ENCODE data around the gene SPATA24. TPM values are rescaled to one million over a fixed set of nuclear protein-coding genes. Genes with fewer than 3 reads are reported as not detected.

SPATA24 gene
- polyA plus RNA-seq, 1 donor from 2014 or later: 6.7 TPM

DNA sequence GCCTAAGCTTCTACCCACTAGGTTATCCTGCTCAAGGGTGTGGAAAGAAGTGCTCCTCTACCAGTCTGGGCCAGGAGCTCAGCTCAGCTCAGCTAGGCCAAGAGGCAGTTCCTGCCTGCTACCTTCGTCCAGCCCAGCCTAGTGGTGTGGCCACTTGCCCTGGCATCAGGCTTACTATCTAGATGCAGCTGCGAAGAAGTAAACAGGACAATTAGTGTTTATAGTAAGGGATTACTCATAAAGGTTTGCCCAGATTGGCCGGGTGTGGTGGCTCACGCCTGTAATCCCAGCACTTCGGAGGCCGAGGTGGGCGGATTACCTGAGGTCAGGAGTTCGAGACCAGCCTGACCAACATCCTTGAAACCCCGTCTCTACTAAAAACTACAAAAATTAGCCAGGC lies 12.8 kb upstream of the SPATA24 start:
- Histone ChIP-seq H3K4me2 (ENCODE audit: low read length) (no peak overlapping the region), H3K9me3 (ENCODE audit: low read length) (no peaks in the 10 kb centered on the region), H3K9me2 (ENCODE audit: insufficient read depth, low read length) (no peaks in the 10 kb centered on the region), H3K27me3 (ENCODE audit: insufficient read depth, low read depth, low read length) (no peaks in the 10 kb centered on the region), H3K36me3 (ENCODE audit: insufficient read depth, low read length) (peaks cover 4% of the 10 kb centered on the region), H4K20me1 (ENCODE audit: insufficient read depth) (no peaks in the 10 kb centered on the region), H3K4me3 (ENCODE audit: low read length) (no peak overlapping the region), H2AFZ (ENCODE audit: low read depth, low read length) (no peak overlapping the region), H3K9ac (ENCODE audit: low read length) (no peak overlapping the region), H3F3A (ENCODE audit: insufficient read depth, low read length, poor library complexity, severe bottlenecking) (no peaks in the 10 kb centered on the region), H3K79me2 (replicated peaks; ENCODE audit: insufficient read depth, low read length) (no peaks in the 10 kb centered on the region), H3K27ac (ENCODE audit: low read length) (no peak overlapping the region)
- TF ChIP-seq MXI1 (conservative IDR thresholded peaks at IDR 0.05; ENCODE audit: poor library complexity, severe bottlenecking): no peak
- TF ChIP-seq EZH2 (IDR thresholded peaks at IDR 0.05; ENCODE audit: borderline replicate concordance, insufficient read depth, low read length, poor library complexity, severe bottlenecking): no peak
- no peak for TF ChIP-seq EP300 (conservative IDR thresholded peaks at IDR 0.05; ENCODE audit: poor library complexity, severe bottlenecking)
- no peak for TF ChIP-seq SMC3 (conservative IDR thresholded peaks at IDR 0.05; ENCODE audit: poor library complexity)
- TF ChIP-seq POLR2AphosphoS5 (IDR thresholded peaks at IDR 0.05): no peak
- TF ChIP-seq, protein P1, sequence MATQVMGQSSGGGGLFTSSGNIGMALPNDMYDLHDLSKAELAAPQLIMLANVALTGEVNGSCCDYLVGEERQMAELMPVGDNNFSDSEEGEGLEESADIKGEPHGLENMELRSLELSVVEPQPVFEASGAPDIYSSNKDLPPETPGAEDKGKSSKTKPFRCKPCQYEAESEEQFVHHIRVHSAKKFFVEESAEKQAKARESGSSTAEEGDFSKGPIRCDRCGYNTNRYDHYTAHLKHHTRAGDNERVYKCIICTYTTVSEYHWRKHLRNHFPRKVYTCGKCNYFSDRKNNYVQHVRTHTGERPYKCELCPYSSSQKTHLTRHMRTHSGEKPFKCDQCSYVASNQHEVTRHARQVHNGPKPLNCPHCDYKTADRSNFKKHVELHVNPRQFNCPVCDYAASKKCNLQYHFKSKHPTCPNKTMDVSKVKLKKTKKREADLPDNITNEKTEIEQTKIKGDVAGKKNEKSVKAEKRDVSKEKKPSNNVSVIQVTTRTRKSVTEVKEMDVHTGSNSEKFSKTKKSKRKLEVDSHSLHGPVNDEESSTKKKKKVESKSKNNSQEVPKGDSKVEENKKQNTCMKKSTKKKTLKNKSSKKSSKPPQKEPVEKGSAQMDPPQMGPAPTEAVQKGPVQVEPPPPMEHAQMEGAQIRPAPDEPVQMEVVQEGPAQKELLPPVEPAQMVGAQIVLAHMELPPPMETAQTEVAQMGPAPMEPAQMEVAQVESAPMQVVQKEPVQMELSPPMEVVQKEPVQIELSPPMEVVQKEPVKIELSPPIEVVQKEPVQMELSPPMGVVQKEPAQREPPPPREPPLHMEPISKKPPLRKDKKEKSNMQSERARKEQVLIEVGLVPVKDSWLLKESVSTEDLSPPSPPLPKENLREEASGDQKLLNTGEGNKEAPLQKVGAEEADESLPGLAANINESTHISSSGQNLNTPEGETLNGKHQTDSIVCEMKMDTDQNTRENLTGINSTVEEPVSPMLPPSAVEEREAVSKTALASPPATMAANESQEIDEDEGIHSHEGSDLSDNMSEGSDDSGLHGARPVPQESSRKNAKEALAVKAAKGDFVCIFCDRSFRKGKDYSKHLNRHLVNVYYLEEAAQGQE (IDR thresholded peaks at IDR 0.05; ENCODE audit: borderline replicate concordance): no peak
- TF ChIP-seq TAF1 (IDR thresholded peaks at IDR 0.05; ENCODE audit: low read depth): no peak
- no peak for TF ChIP-seq CTCF (IDR thresholded peaks at IDR 0.05; ENCODE audit: poor library complexity, severe bottlenecking)
- no peak for TF ChIP-seq RAD21 (conservative IDR thresholded peaks at IDR 0.05)

GRCh38 chr5:139415869-139416268 lies 12.0 kb upstream of the SPATA24 start:
- H3K27ac ChIP-seq (ENCODE audit: low read length): no peak overlapping the region
- no peaks in the 10 kb centered on the region for H3K79me2 ChIP-seq (replicated peaks; ENCODE audit: insufficient read depth, low read length)
- no peak overlapping the region for H3K9ac ChIP-seq (ENCODE audit: low read length)
- H4K20me1 ChIP-seq (ENCODE audit: insufficient read depth): no peaks in the 10 kb centered on the region
- peaks cover 4% of the 10 kb centered on the region for H3K36me3 ChIP-seq (ENCODE audit: insufficient read depth, low read length)
- H3K9me2 ChIP-seq (ENCODE audit: insufficient read depth, low read length): no peaks in the 10 kb centered on the region
- H3K9me3 ChIP-seq (ENCODE audit: low read length): no peaks in the 10 kb centered on the region
- H3F3A ChIP-seq (ENCODE audit: insufficient read depth, low read length, poor library complexity, severe bottlenecking): no peaks in the 10 kb centered on the region
- TF ChIP-seq POLR2AphosphoS5 (IDR thresholded peaks at IDR 0.05): no peak
- H2AFZ ChIP-seq (ENCODE audit: low read depth, low read length): no peak overlapping the region
- no peaks in the 10 kb centered on the region for H3K27me3 ChIP-seq (ENCODE audit: insufficient read depth, low read depth, low read length)
- no peak overlapping the region for H3K4me2 ChIP-seq (ENCODE audit: low read length)
- H3K4me3 ChIP-seq (ENCODE audit: low read length): no peak overlapping the region

Measured in neural cell (in vitro differentiated cells).